HG02759 (cell line): ENCODE data around the gene SSBP4.
A peak's percentile ranks its signal among the peaks of the same experiment; 100 is the strongest.
"Not testable (repeated sequence)": the region's sequence is repeated elsewhere in the genome, so short reads cannot be mapped to it uniquely, and the experiment has no call there.

Experiments used
- ATAC-seq: cut with Tn5 transposase; IDR thresholded peaks from one replicate; pipeline ENCODE4 v1.9.1; 2021; ENCODE audit warnings: mild to moderate bottlenecking, moderate library complexity; ENCODE audit not compliant: unreplicated experiment

Gene SSBP4

GRCh38 chr19:18419195-18419698 lies at the start of gene SSBP4:
Gene SSBP4, plus strand, starts transcription at chr19:18419398. Its CDS starts 251 bp downstream, at chr19:18419649.
- peak; percentile 55 for ATAC-seq

- no peak for ATAC-seq
These were observed 45.7 kb upstream of the SSBP4 start for GRCh38 chr19:18373407-18373891.

- peak; percentile 89 for ATAC-seq
These were observed 45.1 kb upstream of the SSBP4 start for GRCh38 chr19:18373892-18374629.

GRCh38 chr19:18377026-18377425 lies 42.2 kb upstream of the SSBP4 start:
- no peak for ATAC-seq

- no peak for ATAC-seq
These were observed 39.1 kb upstream of the SSBP4 start for GRCh38 chr19:18379803-18380747.

GRCh38 chr19:18380843-18381242 lies 38.4 kb upstream of the SSBP4 start:
- no peak for ATAC-seq

GRCh38 chr19:18383622-18384021 lies 35.6 kb upstream of the SSBP4 start:
- ATAC-seq = not testable (repeated sequence)

- ATAC-seq = no peak
These were observed 34.4 kb upstream of the SSBP4 start for GRCh38 chr19:18384775-18385174.

- ATAC-seq = no peak
These were observed 33.9 kb upstream of the SSBP4 start for GRCh38 chr19:18385359-18385674.

- no peak for ATAC-seq
These were observed 33.3 kb upstream of the SSBP4 start, which contains the start of gene GDF15 for GRCh38 chr19:18385675-18386542. Gene GDF15, plus strand, starts transcription at chr19:18386158. Its CDS starts 32 bp downstream, at chr19:18386190.

- ATAC-seq = no peak
These were observed 32.5 kb upstream of the SSBP4 start for GRCh38 chr19:18386543-18387271.

GRCh38 chr19:18388100-18388959 lies 30.9 kb upstream of the SSBP4 start:
- ATAC-seq = peak; percentile 79

GRCh38 chr19:18388960-18389725 lies 30.1 kb upstream of the SSBP4 start:
- ATAC-seq = no peak

GRCh38 chr19:18389726-18390064 lies 29.5 kb upstream of the SSBP4 start:
- no peak for ATAC-seq

- no peak for ATAC-seq
These were observed 28.9 kb upstream of the SSBP4 start for GRCh38 chr19:18390065-18390907.

- ATAC-seq = no peak
These were observed 27.6 kb upstream of the SSBP4 start for GRCh38 chr19:18391509-18392075.

- ATAC-seq = no peak
These were observed 26.8 kb upstream of the SSBP4 start for GRCh38 chr19:18392417-18392816.
